Activated CD4-positive, alpha-beta memory T cell treated with anti-CD3 and anti-CD28 coated beads for 36 hours (primary cell): ENCODE measurements around the gene EMC6. TPM values are rescaled to one million over a fixed set of nuclear protein-coding genes. Genes with fewer than 3 reads are reported as not detected.

Source experiments
- CTCF ChIA-PET: fragments of 350-600 bp; sonication (Branson Sonifier 250); formaldehyde crosslinking; loops from one replicate; lab custom pipeline; 2021; ENCODE audit warnings: antibody characterized with exemption, inconsistent platforms; lab: Charles Lee
- POLR2A ChIA-PET: fragments of 350-600 bp; sonication (Branson Sonifier 250); formaldehyde crosslinking; loops from one replicate; lab custom pipeline; 2021; ENCODE audit warnings: antibody characterized with exemption; lab: Charles Lee
- DNase-seq: peaks from one replicate; pipeline ENCODE4 v3.0.0-alpha.2; 2020
- H3K27ac Mint-ChIP-seq: one replicate; pipeline ENCODE4 v1.8.0; 2021; ENCODE audit warnings: mixed read lengths
- H3K27me3 Mint-ChIP-seq: one replicate; pipeline ENCODE4 v1.8.0; 2021; ENCODE audit warnings: mixed read lengths
- H3K36me3 Mint-ChIP-seq: one replicate; pipeline ENCODE4 v1.8.0; 2021; ENCODE audit warnings: mixed read lengths
- H3K4me1 Mint-ChIP-seq: one replicate; pipeline ENCODE4 v1.8.0; 2021; ENCODE audit warnings: low read depth, mixed read lengths
- H3K4me3 Mint-ChIP-seq: one replicate; pipeline ENCODE4 v1.8.0; 2021; ENCODE audit warnings: mild to moderate bottlenecking, mixed read lengths
- H3K9me3 Mint-ChIP-seq: one replicate; pipeline ENCODE4 v1.8.0; 2021; ENCODE audit warnings: mixed read lengths
- intact Hi-C: fragments of 100-400 bp; cut with micrococcal nuclease; formaldehyde crosslinking; loops from one replicate; pipeline ENCODE4 v1.15.1; 2023
- total RNA-seq, 2 experiments: library from RNA; stranded (reverse); gene quantifications; one replicate each; pipeline ENCODE4 v1.2.3, GENCODE V29; 2021

The EMC6 gene
- total RNA-seq, 2 experiments from 2014 or later = 49.3 to 55.4 TPM

GRCh38 chr17:3636908-3637373, 31.7 kb upstream of the EMC6 start:
- H3K27me3 Mint-ChIP-seq = no peaks in the 10 kb centered on the region
- intact Hi-C loops = no loop called here
- no peaks in the 10 kb centered on the region for H3K9me3 Mint-ChIP-seq
- CTCF ChIA-PET = interaction anchor here (1.2 to 5.0 kb wide), 4 partner anchors 10 to 209 kb away, joined by 5 to 25 read pairs (median 11); partner anchors contain the start of gene NCBP3
- no peak overlapping the region for H3K27ac Mint-ChIP-seq
- peaks cover 12% of the 10 kb centered on the region for H3K36me3 Mint-ChIP-seq
- POLR2A ChIA-PET = interaction anchor here (0.8 to 1.5 kb wide), 3 partner anchors 11 to 506 kb away, joined by 3 to 6 read pairs (median 6); partner anchors contain the start of genes CYB5D2, EMC6 and ZZEF1
- peak; percentile 23 for DNase-seq
- peaks cover 41% of the 10 kb centered on the region for H3K4me1 Mint-ChIP-seq
- peak overlapping the region; percentile 94 for H3K4me3 Mint-ChIP-seq

- H3K36me3 Mint-ChIP-seq = peaks cover 26% of the 10 kb centered on the region
- H3K4me1 Mint-ChIP-seq = peaks cover 44% of the 10 kb centered on the region
- no peaks in the 10 kb centered on the region for H3K27me3 Mint-ChIP-seq
- intact Hi-C loops = loop anchor here (1.0 to 5.0 kb wide), 3 partner anchors 29 to 83 kb away; partner anchors contain the start of genes EMC6, TAX1BP3 and TRPV3
- H3K9me3 Mint-ChIP-seq = no peaks in the 10 kb centered on the region
- H3K4me3 Mint-ChIP-seq = peak overlapping the region; percentile 59
- CTCF ChIA-PET = interaction anchor here (0.6 to 1.3 kb wide), 2 partner anchors 39 to 626 kb away, joined by 3 read pairs; no protein-coding TSS in a partner anchor
- DNase-seq = peak; percentile 74
- POLR2A ChIA-PET = interaction anchor here (1.3 to 1.4 kb wide), 2 partner anchors 71 to 81 kb away, joined by 3 to 4 read pairs; no protein-coding TSS in a partner anchor
- H3K27ac Mint-ChIP-seq = peak overlapping the region; percentile 88
These were observed 28.5 kb upstream of the EMC6 start for GRCh38 chr17:3639981-3640596.

- intact Hi-C loops = loop anchor here (2.0 to 5.0 kb wide), 2 partner anchors 28 to 84 kb away; partner anchors contain the start of genes EMC6, TAX1BP3 and TRPV3
- ChIA-PET POLR2A (interaction anchor here (1.3 to 1.5 kb wide), 2 partner anchors 9 to 82 kb away, joined by 3 to 4 read pairs; no protein-coding TSS in a partner anchor), CTCF (interaction anchor here (1.3 to 1.4 kb wide), 2 partner anchors 38 to 42 kb away, joined by 3 read pairs; no protein-coding TSS in a partner anchor)
- Mint-ChIP-seq H3K4me1 (peaks cover 47% of the 10 kb centered on the region), H3K27me3 (no peaks in the 10 kb centered on the region), H3K36me3 (peaks cover 32% of the 10 kb centered on the region), H3K4me3 (no peak overlapping the region), H3K27ac (peak overlapping the region; percentile 88), H3K9me3 (no peaks in the 10 kb centered on the region)
- no peak for DNase-seq
These were observed 27.6 kb upstream of the EMC6 start for GRCh38 chr17:3641014-3641413.

GRCh38 chr17:3641717-3642486, 26.7 kb upstream of the EMC6 start:
- intact Hi-C loops = loop anchor here (2.0 to 5.0 kb wide), 2 partner anchors 27 to 85 kb away; partner anchors contain the start of genes EMC6, TAX1BP3 and TRPV3
- POLR2A ChIA-PET = interaction anchor here (1.5 kb wide), 1 partner anchor 8 kb away, joined by 3 read pairs; no protein-coding TSS in a partner anchor
- CTCF ChIA-PET = interaction anchor here (1.4 kb wide), 1 partner anchor 41 kb away, joined by 3 read pairs; no protein-coding TSS in a partner anchor
- Mint-ChIP-seq H3K4me1 (peaks cover 47% of the 10 kb centered on the region), H3K27me3 (no peaks in the 10 kb centered on the region), H3K9me3 (no peaks in the 10 kb centered on the region), H3K27ac (peak overlapping the region; percentile 28), H3K36me3 (peaks cover 32% of the 10 kb centered on the region), H3K4me3 (no peak overlapping the region)
- no peak for DNase-seq

GRCh38 chr17:3643889-3644349, 24.7 kb upstream of the EMC6 start:
- peaks cover 32% of the 10 kb centered on the region for H3K4me1 Mint-ChIP-seq
- CTCF ChIA-PET = interaction anchor here (1.1 to 1.5 kb wide), 2 partner anchors 38 to 596 kb away, joined by 3 to 4 read pairs; no protein-coding TSS in a partner anchor
- no peak overlapping the region for H3K4me3 Mint-ChIP-seq
- H3K27me3 Mint-ChIP-seq = no peaks in the 10 kb centered on the region
- DNase-seq = peak; percentile 50
- H3K36me3 Mint-ChIP-seq = peaks cover 36% of the 10 kb centered on the region
- POLR2A ChIA-PET = no interaction called here
- H3K9me3 Mint-ChIP-seq = no peaks in the 10 kb centered on the region
- peak overlapping the region; percentile 66 for H3K27ac Mint-ChIP-seq
- intact Hi-C loops = loop anchor here (5.0 kb wide), 1 partner anchor 87 kb away; the partner anchor contains the start of gene TRPV3

GRCh38 chr17:3645310-3645709, 23.3 kb upstream of the EMC6 start:
- Mint-ChIP-seq H3K4me3 (no peak overlapping the region), H3K4me1 (peaks cover 21% of the 10 kb centered on the region), H3K27me3 (no peaks in the 10 kb centered on the region), H3K27ac (no peak overlapping the region), H3K36me3 (peaks cover 35% of the 10 kb centered on the region), H3K9me3 (no peaks in the 10 kb centered on the region)
- ChIA-PET POLR2A (no interaction called here), CTCF (interaction anchor here (1.0 kb wide), 1 partner anchor 9 kb away, joined by 5 read pairs; the partner anchor contains the start of genes CTNS and SHPK)
- DNase-seq = no peak
- intact Hi-C loops = no loop called here

GRCh38 chr17:3647251-3647650, 21.4 kb upstream of the EMC6 start:
- peaks cover 12% of the 10 kb centered on the region for H3K4me1 Mint-ChIP-seq
- H3K27ac Mint-ChIP-seq = no peak overlapping the region
- H3K27me3 Mint-ChIP-seq = no peaks in the 10 kb centered on the region
- POLR2A ChIA-PET = interaction anchor here (1.9 kb wide), 1 partner anchor 11 kb away, joined by 6 read pairs; the partner anchor contains the start of genes CTNS and SHPK
- H3K4me3 Mint-ChIP-seq = no peak overlapping the region
- CTCF ChIA-PET = interaction anchor here (1.0 to 3.3 kb wide), 4 partner anchors 10 to 599 kb away, joined by 3 to 25 read pairs (median 20); partner anchors contain the start of genes CTNS and SHPK
- no peaks in the 10 kb centered on the region for H3K9me3 Mint-ChIP-seq
- peaks cover 27% of the 10 kb centered on the region for H3K36me3 Mint-ChIP-seq
- intact Hi-C loops = no loop called here
- no peak for DNase-seq

GRCh38 chr17:3647769-3648555, 20.6 kb upstream of the EMC6 start:
- POLR2A ChIA-PET = interaction anchor here (1.9 kb wide), 1 partner anchor 12 kb away, joined by 6 read pairs; the partner anchor contains the start of genes CTNS and SHPK
- DNase-seq = peak; percentile 71
- H3K36me3 Mint-ChIP-seq = peaks cover 23% of the 10 kb centered on the region
- no peak overlapping the region for H3K4me3 Mint-ChIP-seq
- intact Hi-C loops = loop anchor here (1.0 kb wide), 1 partner anchor 46 kb away; no protein-coding TSS in a partner anchor
- H3K9me3 Mint-ChIP-seq = no peaks in the 10 kb centered on the region
- CTCF ChIA-PET = interaction anchor here (0.7 to 3.3 kb wide), 5 partner anchors 11 to 818 kb away, joined by 3 to 25 read pairs (median 19); partner anchors contain the start of genes CTNS, SHPK and TRPV3
- H3K27me3 Mint-ChIP-seq = no peaks in the 10 kb centered on the region
- no peak overlapping the region for H3K27ac Mint-ChIP-seq
- peaks cover 8% of the 10 kb centered on the region for H3K4me1 Mint-ChIP-seq

- H3K4me3 Mint-ChIP-seq = no peak overlapping the region
- H3K9me3 Mint-ChIP-seq = no peaks in the 10 kb centered on the region
- ChIA-PET POLR2A (no interaction called here), CTCF (no interaction called here)
- no peaks in the 10 kb centered on the region for H3K4me1 Mint-ChIP-seq
- no peaks in the 10 kb centered on the region for H3K27me3 Mint-ChIP-seq
- no peak overlapping the region for H3K27ac Mint-ChIP-seq
- no peak for DNase-seq
- H3K36me3 Mint-ChIP-seq = no peaks in the 10 kb centered on the region
- intact Hi-C loops = no loop called here
These were observed 12.8 kb upstream of the EMC6 start for GRCh38 chr17:3655766-3656165.

- ChIA-PET CTCF (no interaction called here), POLR2A (no interaction called here)
- intact Hi-C loops = no loop called here
- no peaks in the 10 kb centered on the region for H3K9me3 Mint-ChIP-seq
- no peaks in the 10 kb centered on the region for H3K4me1 Mint-ChIP-seq
- DNase-seq = no peak
- no peaks in the 10 kb centered on the region for H3K36me3 Mint-ChIP-seq
- no peak overlapping the region for H3K4me3 Mint-ChIP-seq
- H3K27ac Mint-ChIP-seq = no peak overlapping the region
- no peaks in the 10 kb centered on the region for H3K27me3 Mint-ChIP-seq
These were observed 12.3 kb upstream of the EMC6 start for GRCh38 chr17:3656353-3656752.
